Subcutaneous abdominal adipose tissue (tissue), 5 donors: ENCODE measurements around the gene NDUFS1.
"Not testable (repeated sequence)": the region's sequence is repeated elsewhere in the genome, so short reads cannot be mapped to it uniquely, and the experiment has no call there.

Experiments used
- H3K27ac ChIP-seq: one replicate; pipeline ENCODE4 v1.7.0; 2013; ENCODE audit warnings: low read depth, mild to moderate bottlenecking, inconsistent platforms, low read length, moderate library complexity
- H3K27me3 ChIP-seq, 5 donors: one replicate each; pipeline ENCODE4 v1.7.0; 2013; ENCODE audit warnings: low read length in 5 of 5, inconsistent platforms in 1 of 5; ENCODE audit not compliant: control insufficient read depth in 5 of 5, insufficient read depth in 4 of 5
- H3K36me3 ChIP-seq, 5 donors: one replicate each; pipeline ENCODE4 v1.7.0; 2013; ENCODE audit warnings: low read length in 5 of 5; ENCODE audit not compliant: control insufficient read depth in 5 of 5, insufficient read depth in 5 of 5
- H3K4me1 ChIP-seq, 5 donors: one replicate each; pipeline ENCODE4 v1.7.0; 2013; ENCODE audit warnings: low read length in 5 of 5, mild to moderate bottlenecking in 3 of 5, moderate library complexity in 1 of 5; ENCODE audit not compliant: control insufficient read depth in 5 of 5, insufficient read depth in 5 of 5
- H3K4me3 ChIP-seq, 5 donors: one replicate each; pipeline ENCODE4 v1.7.0; 2013; ENCODE audit warnings: low read length in 5 of 5, low read depth in 1 of 5
- H3K9ac ChIP-seq, 5 donors: one replicate each; pipeline ENCODE4 v1.7.0; 2013; ENCODE audit warnings: low read length in 5 of 5, mild to moderate bottlenecking in 4 of 5, moderate library complexity in 3 of 5
- H3K9me3 ChIP-seq, 5 donors: one replicate each; pipeline ENCODE4 v1.7.0; 2013; ENCODE audit warnings: low read length in 5 of 5; ENCODE audit not compliant: control insufficient read depth in 5 of 5
- donor health status: healthy.
- donor health status: healthy.
- donor health status: healthy.
- donor health status: healthy.
- donor health status: healthy.

NDUFS1 gene

DNA sequence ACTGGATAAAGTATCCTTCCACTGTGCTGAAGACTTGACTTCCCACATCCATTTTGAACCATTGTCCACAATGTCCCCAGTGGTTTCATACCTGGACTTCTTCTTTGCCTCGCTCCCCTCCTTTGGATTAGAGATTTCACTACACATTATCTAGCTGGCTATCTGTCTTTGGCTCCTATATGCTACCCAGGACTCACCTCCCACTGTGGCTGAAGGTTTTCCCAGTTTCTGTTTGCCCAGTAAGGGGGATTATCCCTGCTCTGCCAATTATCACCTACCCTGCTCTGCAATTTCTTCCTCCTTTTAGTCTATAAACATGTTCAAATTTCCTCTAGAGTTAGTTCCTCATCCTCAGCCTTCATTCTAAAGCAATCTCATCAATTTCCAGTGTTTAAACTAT is 9.1 kb downstream of the NDUFS1 start:
- Histone ChIP-seq H3K4me1 (peaks cover 0 to 18% (median 7%) of the 10 kb centered on the region in 5 donors), H3K9me3 (no peaks in the 10 kb centered on the region), H3K36me3 (peaks cover 33 to 63% (median 47%) of the 10 kb centered on the region in 5 donors), H3K9ac (no peak overlapping the region), H3K4me3 (no peak overlapping the region), H3K27me3 (no peaks in the 10 kb centered on the region), H3K27ac (no peak overlapping the region)

DNA sequence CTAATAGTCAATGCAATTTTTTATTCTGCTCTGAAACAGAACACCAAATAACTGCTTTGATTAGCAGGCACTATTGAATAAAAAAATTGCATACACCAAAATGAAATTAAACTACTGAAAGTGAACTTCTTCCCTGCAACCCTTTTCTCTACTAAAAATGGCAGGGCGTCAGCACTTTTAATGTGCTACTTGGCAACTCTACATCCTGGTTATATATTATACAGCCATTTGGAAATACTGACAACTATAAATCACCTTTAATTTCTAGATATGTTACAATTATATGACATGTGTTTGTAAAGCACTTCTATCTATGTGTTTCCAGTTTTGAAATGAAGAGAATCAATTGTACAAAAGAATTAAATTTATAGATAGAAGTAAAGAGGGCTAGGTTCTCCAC is 9.9 kb downstream of the NDUFS1 start:
- Histone ChIP-seq H3K36me3 (peaks cover 37 to 71% (median 50%) of the 10 kb centered on the region in 5 donors), H3K9me3 (no peaks in the 10 kb centered on the region), H3K4me1 (peaks cover 0 to 15% (median 5%) of the 10 kb centered on the region in 5 donors), H3K4me3 (no peak overlapping the region), H3K27me3 (no peaks in the 10 kb centered on the region), H3K27ac (no peak overlapping the region), H3K9ac (no peak overlapping the region)

DNA sequence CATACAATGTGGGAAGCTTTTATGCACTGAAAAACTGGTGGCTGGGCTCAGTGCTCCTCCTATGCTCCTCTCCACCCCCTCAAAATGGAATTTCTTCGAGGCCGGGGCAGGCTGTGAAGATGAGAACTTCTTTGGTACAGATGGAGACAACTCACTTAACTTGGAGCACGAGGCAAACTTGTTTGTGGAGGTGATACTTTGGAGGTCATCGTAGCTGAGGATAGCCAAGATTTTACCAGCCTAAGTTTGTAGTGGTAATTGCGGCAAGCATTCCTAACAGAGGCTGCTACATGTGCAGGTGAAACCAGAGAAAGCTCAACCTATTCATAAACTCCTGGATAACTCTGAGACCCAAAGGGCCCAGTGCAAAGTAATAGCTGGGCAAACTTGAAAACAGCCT is 13.6 kb downstream of the NDUFS1 start:
- no peaks in the 10 kb centered on the region for H3K9me3 ChIP-seq
- peaks cover 0 to 6% (median 0%) of the 10 kb centered on the region in 5 donors for H3K4me1 ChIP-seq
- H3K36me3 ChIP-seq = peaks cover 63 to 90% (median 80%) of the 10 kb centered on the region in 5 donors
- no peak overlapping the region for H3K27ac ChIP-seq
- no peak overlapping the region for H3K4me3 ChIP-seq
- no peak overlapping the region for H3K9ac ChIP-seq
- no peaks in the 10 kb centered on the region for H3K27me3 ChIP-seq

DNA sequence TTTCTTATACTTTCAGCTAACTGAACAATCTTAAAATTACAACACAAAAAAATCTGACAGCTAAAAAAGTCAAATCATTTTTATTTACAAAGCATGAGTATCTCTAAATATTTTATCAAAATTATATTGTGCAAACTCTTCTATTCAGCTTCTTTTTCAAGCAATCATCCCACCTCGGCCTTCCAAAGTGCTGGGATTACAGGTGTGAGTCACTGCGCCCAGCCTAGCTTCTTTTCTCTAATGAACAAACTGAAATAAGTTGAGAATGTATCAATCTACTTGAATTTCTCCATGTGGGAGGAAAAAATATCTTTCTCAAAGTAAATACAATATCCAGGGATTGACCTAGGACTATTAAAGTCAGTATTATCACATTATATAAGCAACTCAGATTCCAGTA is 14.9 kb downstream of the NDUFS1 start:
- Histone ChIP-seq H3K27me3 (no peaks in the 10 kb centered on the region), H3K4me3 (no peak overlapping the region), H3K4me1 (peaks cover 0 to 5% (median 0%) of the 10 kb centered on the region in 5 donors), H3K9ac (peak overlapping the region in 1 of 5 donors; percentile 46), H3K9me3 (no peaks in the 10 kb centered on the region), H3K27ac (no peak overlapping the region), H3K36me3 (peaks cover 51 to 88% (median 82%) of the 10 kb centered on the region in 5 donors)

DNA sequence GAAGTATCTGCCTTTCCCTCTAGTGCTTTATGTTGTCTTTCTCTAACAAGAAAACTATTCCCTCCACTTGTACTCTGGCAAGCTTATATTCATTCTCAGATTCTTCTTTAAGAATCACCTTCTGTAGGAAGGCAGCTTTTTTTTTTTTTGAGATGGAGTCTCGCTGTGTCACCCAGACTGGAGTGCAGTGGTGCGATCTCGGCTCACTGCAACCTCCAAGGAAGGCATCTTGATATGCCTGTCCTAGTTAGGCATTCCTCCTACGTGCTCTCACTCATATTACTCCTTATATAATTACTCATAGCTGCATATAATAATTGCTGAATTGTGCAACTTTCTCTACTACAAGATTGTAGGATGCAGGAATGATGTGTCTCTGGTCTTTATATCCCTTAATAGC is 15.8 kb downstream of the NDUFS1 start:
- Histone ChIP-seq H3K9me3 (no peaks in the 10 kb centered on the region), H3K27ac (no peak overlapping the region), H3K36me3 (peaks cover 45 to 89% (median 78%) of the 10 kb centered on the region in 5 donors)

DNA sequence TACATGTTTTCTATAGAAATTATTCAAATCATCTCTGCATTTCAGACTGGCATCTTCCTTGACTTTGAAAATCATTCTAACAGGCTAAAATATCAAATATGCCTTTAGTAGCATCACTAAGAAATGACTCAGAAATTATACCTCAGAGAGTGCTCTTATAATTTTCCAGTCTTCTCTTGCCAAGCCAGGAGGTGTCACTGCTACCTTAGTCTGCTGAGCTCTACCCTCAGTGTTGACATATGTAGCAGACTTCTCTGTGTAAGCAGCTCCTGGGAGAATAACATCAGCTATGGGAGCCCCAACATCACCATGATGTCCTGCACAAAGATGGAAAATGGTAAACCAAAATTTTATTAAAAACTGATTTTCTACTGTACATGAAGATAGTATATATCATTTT is 31.6 kb downstream of the NDUFS1 start:
- Histone ChIP-seq H3K9ac (no peak overlapping the region), H3K4me3 (no peak overlapping the region), H3K9me3 (no peaks in the 10 kb centered on the region), H3K36me3 (peaks cover 43 to 77% (median 64%) of the 10 kb centered on the region in 5 donors), H3K27ac (no peak overlapping the region), H3K4me1 (no peaks in the 10 kb centered on the region), H3K27me3 (no peaks in the 10 kb centered on the region)

More for the DNA sequence above, 15.8 kb downstream of the NDUFS1 start:
- Histone ChIP-seq H3K27me3 (no peaks in the 10 kb centered on the region), H3K4me3 (no peak overlapping the region), H3K4me1 (no peaks in the 10 kb centered on the region), H3K9ac (no peak overlapping the region)

DNA sequence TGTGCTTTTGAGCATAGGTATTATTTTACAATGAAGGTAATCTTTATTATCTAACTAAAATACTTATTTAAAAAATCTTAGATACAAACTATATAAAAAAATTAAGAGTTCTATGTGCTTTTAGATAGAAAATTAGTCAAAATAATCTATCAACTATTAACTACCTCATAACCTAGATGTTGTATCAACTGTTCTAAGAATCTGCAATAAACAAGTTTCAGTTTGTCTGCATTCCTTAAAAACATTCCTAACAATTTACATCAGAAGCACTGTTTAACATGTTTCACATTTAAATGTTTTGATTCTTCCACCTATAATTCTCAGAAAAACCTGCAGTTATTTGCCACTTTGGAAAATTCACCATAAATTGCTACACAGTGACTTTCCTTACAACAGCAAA is 33.3 kb downstream of the NDUFS1 start:
- Histone ChIP-seq H3K4me3 (no peak overlapping the region), H3K9me3 (peaks cover 0 to under 1% (median 0%) of the 10 kb centered on the region in 5 donors), H3K27me3 (no peaks in the 10 kb centered on the region), H3K27ac (no peak overlapping the region), H3K4me1 (no peaks in the 10 kb centered on the region), H3K36me3 (peaks cover 47 to 83% (median 72%) of the 10 kb centered on the region in 5 donors), H3K9ac (no peak overlapping the region)

DNA sequence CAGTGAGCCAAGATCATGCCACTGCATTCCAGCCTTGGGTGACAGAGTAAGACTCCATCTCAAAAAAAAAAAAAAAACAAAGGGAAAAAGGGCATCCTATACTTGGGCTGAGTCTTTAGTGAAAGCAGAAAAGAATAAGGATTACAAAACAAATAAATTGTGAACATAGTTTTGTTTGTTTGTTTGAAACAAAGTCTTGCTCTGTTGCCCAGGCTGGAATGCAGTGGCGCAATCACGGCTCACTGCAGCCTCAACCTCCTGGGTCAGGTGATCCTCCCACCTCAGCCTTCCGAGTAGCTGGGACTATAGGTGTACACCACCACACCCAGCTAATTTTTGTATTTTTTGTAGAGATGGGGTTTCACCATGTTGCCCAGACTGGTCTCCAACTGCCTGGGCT is 36.7 kb downstream of the NDUFS1 start:
- not testable (repeated sequence) for H3K4me3 ChIP-seq, H3K9me3 ChIP-seq, H3K4me1 ChIP-seq, H3K27ac ChIP-seq, H3K27me3 ChIP-seq, H3K9ac ChIP-seq
- peaks cover 51 to 77% (median 68%) of the 10 kb centered on the region in 5 donors for H3K36me3 ChIP-seq

DNA sequence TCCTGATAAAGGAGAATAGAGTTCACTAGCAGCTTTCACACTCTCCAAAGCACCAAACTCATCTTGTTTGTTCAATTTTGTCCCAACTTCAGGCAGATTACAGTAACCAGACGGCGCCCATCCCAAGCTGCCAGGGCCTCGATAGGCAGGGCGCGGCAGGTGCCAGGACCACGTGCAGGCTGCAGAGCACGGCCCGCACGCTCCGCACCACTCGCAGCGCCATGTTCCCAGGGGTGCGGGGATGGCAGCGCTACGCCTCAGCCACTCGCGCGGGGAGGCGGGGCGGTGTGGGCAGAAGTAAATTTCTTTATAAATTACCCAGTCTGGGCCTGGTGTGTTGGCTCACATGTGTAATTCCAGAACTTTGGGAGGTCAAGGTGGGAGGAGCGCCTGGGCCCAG is 43.0 kb downstream of the NDUFS1 start:
- H3K4me3 ChIP-seq = no peak overlapping the region
- H3K36me3 ChIP-seq = peaks cover 17 to 39% (median 26%) of the 10 kb centered on the region in 5 donors

DNA sequence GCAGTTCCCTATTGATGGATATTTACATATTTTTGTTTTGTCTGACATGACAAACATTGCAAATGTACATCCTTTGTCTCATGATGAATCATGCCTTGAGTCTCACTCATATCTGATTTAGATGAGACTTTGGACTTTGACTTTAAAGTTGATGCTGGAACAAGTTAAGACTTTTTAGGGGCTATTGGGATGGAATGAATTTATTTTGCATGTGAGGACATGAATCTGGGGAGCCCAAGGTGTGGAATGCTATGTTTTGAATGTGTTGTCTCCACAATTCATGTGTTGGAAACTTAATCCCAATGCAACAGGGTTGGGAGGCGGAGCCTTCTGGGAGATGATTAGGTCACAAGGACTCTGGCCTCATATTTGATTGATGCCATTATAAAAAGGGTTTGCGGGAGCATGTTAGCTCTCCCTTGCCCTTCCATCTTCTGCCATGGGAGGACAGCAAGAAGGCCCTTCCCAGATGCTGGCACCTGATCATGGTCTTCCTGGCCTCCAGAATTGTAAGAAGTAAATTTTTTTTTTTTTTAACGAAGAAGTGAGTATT is 44.1 kb downstream of the NDUFS1 start:
- H3K9ac ChIP-seq = no peak overlapping the region
- no peak overlapping the region for H3K27ac ChIP-seq
- H3K4me1 ChIP-seq = no peaks in the 10 kb centered on the region
- peaks cover 0 to 6% (median 2%) of the 10 kb centered on the region in 5 donors for H3K9me3 ChIP-seq
- no peaks in the 10 kb centered on the region for H3K27me3 ChIP-seq
- H3K36me3 ChIP-seq = peaks cover 6 to 27% (median 14%) of the 10 kb centered on the region in 5 donors
- H3K4me3 ChIP-seq = no peak overlapping the region

More for the DNA sequence above, 43.0 kb downstream of the NDUFS1 start:
- no peak overlapping the region for H3K9ac ChIP-seq
- no peaks in the 10 kb centered on the region for H3K27me3 ChIP-seq
- H3K27ac ChIP-seq = no peak overlapping the region
- no peaks in the 10 kb centered on the region for H3K4me1 ChIP-seq
- peaks cover 0 to 9% (median 5%) of the 10 kb centered on the region in 5 donors for H3K9me3 ChIP-seq
